Stimulated activated naive CD4-positive, alpha-beta T cell treated with Interleukin-2 at 50 U/mL for 16 hours (primary cell): ENCODE data around the gene PRKCE.
A peak's percentile ranks its signal among the peaks of the same experiment; 100 is the strongest.

Experiments
- DNase-seq: peaks from one replicate; lab custom pipeline; 2025; lab: John Stamatoyannopoulos, UW

PRKCE gene

DNA sequence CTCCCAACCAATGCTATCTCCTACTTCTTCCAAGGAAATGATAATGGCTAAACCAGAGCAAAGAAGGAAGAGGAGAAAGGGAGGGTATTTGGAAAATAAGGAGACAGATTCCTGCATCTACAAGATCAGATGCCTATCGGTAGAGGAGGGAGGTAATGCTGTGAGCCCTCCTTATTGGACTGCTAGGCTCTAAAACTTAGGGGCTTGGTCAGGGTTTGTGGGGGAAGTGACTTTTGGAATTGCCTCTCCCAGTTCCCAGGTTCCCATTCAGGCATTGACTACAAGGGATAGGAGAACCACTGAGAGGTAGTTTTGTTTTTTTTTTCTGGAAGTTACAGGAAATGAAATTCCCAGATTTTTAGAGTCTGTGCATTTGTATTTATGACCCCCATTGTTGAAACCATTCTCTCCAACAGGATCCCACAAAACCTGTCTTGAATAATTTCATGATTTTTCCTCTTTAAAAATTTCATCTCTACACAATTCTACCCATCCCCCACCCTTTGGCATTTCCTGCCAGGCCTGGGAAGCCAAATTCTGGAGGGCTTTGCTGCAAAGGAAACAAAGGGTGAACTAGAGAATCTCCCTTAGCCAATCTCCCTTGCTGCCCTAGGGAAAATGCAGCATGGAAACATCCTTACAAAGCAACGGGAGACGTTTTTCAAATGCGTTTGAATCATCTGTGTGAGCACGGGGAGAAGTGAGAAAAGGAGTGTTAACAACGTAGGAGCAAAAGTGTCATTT, 363.6 kb downstream of the PRKCE start:
- no peak for DNase-seq

DNA sequence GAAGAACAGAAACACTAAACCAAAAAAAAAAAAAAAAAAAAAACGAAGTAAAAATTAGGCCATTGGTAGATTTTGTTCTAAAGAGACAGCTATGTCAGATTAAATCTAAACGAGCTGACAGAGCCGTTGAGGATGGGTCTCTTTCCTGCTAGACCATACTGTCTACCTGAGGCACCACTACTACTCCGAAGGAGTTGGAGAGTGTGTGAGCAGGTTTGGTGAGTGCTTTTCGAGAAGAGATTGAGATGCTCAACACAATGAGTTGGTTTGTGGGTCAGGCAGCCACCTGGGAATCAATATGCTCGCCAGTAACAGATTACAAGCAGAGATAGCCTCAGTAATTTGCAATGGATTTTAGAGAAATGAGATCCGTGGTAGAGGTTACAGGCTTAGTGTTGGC, 364.2 kb downstream of the PRKCE start:
- no peak for DNase-seq

DNA sequence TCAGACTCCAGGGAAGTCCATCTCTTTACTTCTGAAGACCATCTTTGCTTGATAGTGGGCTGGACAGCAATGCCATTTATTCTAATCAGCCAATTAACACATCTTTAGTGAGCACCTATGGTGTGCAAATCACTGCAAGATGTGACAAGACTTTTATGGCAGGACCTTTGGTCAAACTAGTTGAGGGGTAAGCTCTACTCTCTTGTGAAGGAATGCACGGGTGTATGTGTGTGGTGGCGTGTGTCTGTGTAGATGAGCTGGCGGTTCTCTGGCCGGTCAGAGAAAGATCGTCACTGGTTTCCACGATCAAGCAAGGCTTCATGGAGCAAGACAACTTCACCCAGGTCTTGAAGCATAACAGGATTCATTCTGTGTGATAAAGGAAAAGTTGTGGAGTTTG, 364.6 kb downstream of the PRKCE start:
- DNase-seq = no peak

DNA sequence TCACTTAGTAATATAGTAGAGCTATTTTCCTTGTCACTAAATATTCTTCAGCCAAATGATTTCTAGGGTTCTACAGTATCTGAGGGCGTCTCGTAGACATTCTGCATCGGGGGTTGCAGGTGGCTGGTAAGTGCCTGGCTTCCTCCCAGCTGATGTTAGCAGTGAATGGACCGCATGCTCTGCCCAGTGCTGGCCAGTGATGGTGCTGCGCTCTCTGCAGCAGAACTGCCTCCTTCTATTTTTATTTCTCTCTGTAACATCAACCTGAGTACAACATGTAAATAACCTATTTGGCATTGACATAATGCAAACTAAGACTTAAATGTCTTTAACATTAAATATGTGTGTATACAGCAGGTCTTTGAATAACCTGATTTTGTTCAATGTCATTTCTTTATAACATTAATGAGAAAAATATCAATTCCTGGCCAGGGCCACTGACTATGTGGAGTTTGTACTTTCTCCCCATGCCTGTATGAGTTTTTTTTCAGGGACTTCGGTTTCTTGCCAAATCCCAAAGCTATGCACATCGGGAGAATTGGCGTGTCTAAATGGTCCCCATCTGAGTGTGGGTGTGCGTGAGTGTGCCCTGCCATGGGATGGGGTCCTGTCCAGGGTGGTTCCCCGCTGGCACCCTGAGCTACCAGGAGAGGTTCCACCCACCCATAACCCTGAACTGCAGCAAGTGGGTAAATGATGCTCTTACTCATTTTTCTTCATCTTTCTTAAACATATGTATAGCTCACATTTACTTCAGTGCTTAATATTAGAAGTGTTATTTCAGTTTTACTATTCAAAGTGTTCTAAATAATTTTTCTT, 367.5 kb downstream of the PRKCE start:
- no peak for DNase-seq

DNA sequence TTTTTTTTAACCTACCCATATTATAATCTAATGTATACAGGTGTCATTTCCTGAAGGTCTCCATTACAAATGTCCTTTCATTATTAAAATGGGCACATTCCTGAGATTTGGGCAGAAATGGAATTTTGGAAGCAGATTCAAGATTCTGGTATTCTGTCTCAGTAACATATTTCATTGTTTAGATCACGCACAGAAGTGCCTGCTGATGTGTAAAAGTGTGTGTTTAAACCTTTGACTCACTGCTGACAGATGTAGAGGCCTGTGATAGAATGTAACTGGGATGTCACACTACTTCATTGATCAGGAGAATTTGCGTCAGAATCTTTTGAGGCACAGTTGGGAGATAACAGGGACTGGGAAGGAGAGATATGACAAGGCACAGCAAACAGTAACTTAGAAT, 368.9 kb downstream of the PRKCE start:
- DNase-seq = no peak

DNA sequence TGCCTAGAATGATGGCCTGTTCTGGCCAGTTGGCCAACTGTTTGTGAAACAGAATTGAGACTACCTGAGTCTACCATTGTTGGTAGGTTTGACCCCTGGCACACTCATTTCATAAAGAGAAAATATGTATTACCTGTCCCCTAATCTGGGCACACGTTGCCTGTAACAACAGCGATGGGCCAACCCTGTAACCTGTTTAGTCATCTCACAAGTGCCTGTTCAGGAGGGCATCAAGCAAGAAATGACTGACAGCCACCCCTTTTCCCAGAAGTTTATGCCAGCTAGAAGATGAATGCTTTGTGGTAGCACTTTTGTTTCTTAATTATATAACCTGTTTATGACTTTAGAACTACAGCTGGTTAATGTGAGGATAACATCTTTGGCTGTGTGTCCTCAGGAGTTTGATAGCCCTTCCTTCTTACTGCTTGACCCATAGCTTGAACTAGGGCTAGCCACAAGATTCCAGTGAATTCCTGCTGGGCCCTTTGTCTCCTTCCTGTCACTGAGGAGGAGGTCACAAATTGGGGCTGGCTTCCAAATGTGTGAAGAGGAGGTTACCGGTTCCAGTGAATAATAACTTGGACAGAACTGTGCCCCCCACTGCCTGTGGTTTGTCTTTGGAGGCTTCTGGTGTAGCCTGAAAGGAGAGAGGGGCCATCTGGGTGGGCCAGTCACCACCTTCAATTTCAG, 371.8 kb downstream of the PRKCE start:
- no peak for DNase-seq

DNA sequence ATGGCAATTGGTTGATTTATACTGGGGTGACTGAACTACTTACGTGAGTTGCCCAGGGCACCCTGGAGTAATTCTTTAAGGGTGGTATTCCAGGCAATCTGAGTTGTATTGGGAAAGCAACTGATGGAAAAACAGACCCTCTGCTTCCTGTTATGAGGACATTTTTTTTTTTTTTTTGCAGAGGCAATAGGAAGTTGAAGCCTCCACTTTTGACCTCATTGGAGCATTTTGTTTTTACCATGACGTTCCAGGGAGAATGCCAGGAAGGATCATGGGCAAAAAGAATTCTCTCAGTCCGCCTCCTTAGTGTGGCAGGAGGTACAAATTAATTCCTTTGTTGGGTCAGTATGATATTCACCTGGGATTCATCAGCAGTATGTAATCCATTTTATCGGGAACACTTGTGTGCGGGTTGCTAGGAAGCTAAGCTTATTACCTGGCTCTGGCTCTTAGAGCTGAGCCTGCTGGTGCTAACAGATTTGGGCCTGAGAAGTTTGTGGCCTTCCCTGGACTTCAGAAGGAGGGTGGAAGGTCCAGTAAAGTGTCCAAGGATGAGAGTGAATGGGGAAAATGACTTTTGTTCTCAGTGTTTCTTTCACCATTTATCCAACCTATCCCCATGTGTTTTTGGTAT, 372.8 kb downstream of the PRKCE start:
- no peak for DNase-seq

DNA sequence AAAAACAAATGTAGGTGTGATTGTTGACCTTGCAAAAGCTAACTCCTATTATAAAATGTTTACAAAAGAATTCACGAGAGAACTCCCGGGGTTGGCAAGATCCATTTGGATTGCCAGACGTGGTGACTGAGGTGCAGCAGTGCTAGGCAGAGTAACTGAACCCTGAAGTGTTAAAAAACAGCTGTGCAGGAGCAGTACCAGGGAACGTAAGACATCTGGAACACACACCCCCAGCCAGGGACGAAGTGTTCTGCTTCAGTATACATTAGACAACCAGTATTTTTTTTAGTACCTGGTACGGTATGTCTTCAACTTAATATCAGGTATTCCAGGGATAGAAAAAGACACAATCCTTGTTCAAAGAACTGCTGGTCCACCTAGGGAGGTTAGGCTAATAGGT, 373.6 kb downstream of the PRKCE start:
- DNase-seq = no peak

DNA sequence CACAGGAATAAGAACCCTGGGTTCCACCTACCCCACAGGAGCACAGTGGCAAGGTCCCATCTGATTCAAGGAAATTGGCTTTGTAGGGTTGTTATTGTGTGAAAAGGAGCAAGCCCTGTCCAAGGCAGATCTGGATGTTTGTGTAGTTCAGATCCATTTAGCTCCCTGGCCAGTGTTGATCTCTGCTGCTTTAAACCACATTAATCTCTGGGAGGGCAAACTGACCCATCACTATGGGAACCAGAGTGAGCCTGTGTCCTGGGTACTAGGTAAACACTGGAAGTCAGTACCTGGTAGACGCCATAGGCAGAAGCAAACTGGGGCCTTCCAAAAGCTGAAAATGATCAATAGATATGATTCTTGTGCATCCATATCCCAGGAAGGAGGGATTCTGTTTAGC, 374.2 kb downstream of the PRKCE start:
- DNase-seq = no peak

DNA sequence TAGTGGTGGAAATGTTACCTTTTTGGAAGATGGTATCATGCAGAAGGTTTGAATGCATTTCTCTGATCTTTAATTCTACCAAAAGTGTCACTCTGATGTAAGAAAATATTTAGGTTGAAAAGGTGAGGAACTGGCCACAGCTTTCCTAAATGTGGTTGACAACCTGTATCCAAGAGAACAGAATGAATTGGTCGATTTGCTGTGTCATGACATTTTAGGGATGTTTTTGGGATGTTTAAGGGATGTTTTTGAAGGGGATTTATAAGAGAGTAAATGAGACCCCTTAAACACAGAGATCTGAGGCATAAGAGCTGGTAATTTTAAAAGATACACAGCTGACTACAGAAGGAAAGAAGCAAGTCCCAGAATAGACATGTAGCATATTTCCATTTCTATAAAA, 375.0 kb downstream of the PRKCE start:
- DNase-seq = no peak

DNA sequence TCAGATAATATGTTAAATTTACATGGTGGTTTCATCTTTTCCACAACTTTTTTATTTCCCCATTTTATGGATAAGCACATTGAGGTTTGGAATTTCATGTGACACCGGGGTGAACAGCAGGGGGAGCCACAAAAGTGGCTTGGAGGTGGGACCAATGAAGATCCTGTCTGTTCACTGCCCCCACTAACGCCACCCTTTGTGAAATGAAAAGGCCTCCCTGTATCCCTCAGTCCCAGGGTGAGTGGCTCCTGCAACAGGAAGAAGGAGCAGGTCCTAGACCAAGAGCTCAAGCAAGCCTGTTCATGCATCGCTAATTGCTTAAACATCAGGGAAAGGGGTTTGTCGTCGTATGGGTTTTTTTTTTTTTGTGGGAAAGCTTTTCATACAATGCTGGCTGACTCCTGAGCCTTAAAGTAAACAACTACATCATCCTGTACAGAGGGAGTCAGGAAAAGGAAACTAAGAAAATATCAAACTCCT, 377.9 kb downstream of the PRKCE start:
- no peak for DNase-seq

DNA sequence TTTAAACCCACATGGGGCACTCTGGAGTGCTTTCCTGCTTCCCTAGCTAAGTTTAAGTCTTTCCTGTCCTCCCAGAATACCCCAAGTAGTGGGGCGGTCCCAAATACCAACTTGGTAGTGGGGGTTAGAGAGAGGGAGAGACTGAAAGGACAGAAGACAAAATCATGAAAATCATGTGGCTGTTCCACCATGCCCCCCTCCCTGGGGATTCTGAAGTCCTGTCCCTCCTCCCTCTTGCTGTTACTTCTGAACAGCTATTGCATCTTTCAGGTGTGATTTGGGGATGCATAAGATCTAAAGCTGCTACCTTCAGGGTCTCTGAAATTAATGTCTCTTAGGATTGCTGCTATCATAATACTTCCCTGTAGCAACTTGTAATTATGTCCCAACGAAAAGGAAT, 378.9 kb downstream of the PRKCE start:
- no peak for DNase-seq

DNA sequence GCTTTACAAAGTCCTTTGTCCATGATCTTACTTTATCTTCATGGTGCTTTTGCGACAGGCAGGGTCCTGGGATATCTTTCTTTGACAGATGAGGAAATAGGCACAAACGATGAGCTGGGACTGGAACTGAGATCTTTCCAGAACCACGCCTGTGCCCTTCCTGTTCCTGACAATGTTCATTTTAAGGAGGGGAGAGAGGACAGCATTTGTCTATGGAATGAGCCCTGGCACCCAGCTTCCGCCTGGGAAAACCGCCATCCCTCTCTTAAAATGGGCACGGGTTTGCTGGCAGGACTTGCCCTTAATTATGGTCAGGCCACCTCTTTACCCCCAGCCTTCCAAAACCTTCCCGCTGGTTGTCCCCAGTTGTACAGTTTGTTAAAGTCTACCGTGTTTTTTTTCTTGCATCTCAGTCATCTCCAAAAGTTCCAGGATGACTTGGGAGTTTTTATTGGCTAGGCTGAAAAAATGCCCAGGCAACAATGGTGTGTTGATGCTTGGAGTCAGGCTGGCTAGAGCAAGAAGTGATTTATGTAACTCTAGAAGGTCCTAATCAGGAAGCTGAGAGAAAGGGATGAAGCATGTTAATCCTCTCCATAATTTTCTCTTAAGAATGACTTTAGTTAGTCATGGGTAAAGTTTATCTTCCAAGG, 380.8 kb downstream of the PRKCE start:
- DNase-seq = no peak

DNA sequence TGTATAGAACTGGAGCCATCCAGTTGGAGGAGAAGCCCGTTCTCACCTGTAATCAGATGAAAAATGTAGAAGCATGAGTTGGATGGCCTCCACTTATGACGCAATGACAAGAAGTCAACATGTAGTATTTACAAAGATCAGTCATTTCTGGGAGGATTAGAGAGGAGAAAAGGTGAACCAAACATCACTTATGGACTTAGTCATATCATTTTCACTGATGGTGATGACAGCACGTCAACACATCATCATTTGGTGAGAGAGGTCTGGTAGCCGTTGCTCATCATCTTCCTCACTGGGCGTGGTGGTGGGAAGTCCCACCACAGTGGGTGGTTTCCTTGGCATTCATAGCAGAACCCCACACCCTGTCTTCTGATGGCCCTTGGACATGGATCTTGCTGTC, 381.5 kb downstream of the PRKCE start:
- DNase-seq = peak; percentile 20

DNA sequence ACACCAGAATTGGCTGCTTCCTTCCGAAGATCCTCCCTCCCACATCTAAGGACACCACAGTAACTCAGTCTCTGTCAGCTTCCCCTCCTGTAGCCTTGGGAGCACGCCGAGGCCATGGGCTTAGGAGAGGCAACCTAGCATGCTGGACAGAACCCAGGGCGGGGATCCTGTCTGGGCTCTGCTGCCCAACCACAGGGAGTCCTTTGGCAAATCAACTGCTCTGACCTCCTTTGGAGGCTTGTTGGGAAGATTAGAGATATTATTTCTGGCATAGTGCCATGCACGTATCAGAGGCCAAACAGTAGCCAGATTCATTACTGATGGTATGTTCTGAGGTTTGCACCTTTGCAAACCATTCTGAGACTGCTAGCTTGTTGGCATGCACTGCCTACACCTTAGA, 383.1 kb downstream of the PRKCE start:
- no peak for DNase-seq

DNA sequence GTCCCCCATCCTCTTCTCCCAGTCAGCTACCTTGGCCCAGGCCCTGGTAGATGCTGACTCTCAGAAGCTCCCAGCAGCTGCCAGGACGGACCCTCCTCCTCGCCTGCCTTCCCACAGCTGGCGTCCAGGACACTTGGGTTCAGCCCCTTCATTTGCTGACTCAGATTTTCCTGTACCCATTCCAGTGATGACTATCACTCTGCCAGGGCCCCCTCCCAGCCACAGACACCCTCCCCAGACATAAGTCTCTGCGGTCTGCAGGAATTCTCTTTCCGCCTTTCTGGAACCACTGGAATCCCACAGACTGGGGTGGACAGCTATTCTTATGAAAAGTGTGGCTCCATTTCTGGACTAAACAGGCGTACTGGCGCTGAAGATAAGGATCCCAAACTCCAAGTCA, 385.5 kb downstream of the PRKCE start:
- DNase-seq = no peak

DNA sequence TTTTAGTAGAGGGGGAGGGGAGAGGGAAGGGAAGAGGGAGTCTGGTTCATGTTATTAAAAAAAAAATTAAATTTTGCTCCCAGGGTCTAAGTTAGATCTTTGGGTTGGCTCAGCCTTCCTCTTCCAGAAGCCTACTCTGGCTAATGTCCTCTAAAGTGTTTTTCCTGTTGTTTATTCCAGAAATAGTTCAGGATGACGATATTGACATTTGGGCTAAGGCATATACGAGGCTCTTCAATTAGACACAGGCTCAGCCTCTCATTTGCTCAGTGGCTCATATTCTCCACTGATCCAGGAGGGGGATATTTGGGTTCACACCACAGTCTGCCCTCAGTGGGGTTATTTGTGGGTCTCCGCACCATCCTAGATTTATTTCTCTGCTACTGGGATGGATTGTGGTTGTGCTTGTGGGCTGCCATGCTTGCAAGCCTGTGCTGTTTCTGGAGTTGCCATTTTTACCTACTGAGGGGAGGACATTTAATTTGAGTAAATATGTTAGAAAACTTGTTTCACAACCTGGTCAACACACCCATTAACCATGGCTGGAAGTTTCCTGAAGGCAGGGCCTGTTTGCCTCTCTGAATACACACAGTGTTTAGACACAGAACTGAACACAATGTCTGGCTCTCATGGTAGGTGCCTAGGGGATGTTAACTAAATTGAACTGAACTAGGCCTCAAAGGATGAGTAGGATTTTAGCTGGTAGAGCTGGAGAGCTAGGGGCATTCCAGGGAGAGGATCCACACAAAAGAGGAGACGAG, 388.2 kb downstream of the PRKCE start:
- DNase-seq = no peak

DNA sequence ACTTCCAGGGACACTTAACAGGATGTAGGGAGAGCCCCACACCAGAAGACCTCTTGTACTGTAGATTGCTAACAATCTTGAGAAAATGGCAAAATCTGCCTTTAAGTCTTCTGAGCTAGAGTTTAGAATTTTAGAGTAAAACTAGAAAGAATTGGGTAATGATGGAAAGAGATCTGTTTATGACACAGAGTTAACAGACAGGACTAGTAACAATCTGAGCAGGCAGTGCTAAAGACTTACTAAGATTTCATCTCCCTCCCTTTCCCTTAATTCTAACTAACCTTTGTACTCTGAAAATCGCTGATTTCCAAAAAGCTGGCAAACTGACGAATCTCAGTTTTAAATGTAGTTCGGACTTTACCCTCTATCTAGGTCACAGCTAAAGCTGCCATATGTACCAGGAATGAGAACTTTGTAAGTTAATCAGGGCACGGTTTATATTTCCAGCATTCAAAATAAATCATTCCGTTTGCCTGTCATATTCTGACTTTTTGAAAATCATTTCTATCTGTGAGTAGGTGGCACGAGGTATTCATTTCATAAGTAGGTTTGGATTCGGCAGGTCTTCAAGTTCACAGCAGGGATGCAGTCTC, 389.2 kb downstream of the PRKCE start:
- no peak for DNase-seq

DNA sequence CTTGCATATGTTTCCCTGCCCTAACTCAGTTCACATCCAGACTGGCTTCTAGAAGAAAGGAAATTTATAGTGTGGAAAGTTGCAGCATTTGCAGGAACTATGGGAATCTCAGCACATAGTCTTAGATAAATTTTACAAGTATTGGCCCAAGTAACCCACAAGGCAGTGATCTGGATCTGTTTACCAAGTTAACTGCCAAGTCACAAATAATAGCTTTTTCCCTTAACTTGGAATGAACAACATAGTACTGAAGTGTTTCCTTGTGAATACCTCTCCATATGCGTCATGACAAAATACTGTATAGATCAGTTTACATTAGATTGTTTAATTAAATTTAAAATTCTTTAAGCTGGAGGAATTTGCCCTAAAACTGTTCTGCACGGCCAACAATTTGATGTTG, 390.0 kb downstream of the PRKCE start:
- no peak for DNase-seq

DNA sequence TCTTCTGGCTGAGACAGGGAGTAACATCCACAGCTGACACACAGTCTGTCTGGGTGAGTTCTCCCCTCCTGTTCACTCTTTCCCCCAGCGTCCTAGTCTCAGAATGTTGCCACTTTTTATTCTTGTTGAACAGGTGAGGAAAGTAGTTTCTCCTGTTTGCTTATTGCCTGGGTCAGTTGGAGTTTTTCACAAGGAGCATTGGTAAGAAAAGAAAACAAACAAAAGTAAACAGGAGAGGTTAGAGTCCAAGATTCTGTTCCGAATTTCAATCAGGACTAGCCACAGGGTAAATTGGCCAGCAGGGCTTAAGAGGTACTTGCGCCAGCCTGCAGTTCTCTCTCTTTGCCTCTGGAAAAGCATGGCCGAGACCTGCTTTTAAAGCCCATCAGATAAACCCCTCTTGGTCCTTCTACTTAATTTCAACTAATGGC, 390.7 kb downstream of the PRKCE start:
- DNase-seq = no peak

DNA sequence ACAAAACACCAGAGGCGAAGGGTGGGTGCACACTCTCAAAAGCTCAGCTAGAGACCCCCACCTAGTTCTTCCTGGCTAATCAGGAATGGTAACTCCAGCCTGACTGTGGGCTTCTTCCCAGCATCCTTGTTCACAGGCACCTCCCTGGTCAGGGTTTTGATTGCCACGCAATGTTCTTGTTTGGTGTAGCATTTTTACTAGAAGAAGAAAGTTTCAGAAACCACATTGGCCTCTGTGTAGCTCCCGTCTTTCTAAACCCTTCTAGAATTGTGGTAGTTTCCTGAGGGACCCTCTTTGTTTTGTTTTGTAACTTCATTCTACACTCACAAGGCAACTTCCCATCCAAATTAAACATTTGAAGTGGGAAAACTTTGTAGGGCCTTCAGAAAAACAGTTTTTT, 391.2 kb downstream of the PRKCE start:
- no peak for DNase-seq
